Measurements from ENCODE around the gene RBM28.

The RBM28 gene

DNA sequence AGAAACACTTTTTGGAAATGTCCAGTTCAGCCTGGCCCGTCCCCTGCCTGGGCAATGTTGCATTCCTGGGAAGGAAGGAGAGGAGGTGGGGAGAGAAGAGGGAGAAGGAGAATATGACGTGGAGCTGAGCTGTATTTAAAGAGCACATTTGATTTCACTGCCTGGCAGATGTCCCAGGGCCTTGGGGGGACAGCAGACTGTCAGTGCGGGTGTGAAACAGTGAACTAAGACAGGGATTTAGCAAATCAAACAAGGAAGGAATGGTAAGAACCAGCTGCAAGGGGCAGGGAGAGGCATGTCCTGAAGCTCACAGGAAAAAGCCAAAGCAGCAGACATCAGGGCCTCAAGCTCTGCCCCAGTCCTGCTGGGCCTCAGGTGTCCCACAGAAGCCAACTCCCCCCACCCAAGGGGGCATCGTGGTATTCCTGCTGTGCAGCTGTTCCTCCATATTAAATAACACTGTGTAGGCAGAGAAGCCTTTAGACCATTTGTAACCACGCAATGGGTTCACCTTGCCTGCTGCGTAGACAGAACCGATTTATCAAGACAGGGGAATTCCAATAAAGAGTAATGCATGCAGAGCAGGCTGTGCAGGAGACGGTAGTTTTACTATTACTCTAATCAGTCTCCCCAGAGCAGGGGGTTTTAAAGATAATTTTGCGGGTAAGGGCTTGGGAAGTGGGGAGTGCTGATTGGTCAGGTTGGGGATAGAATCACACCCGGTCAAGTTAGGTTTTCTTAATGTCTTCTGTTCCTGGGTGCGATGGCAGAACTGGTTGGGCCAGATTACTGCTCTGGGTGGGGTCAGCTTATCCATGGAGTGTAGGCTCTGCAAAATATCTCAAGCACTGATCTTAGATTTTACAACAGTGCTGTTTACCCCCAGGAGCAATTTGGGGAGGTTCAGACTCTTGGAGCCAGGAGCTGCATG lies 84.3 kb downstream of the RBM28 start:
- Histone ChIP-seq H3K4me3 (ENCODE audit: low read depth, low read length) (no peak overlapping the region), H3K27me3 (ENCODE audit: insufficient read depth, low read depth, severe bottlenecking) (no peaks in the 10 kb centered on the region), H3K27ac (peak overlapping the region; percentile 80), H3K9me3 (ENCODE audit: severe bottlenecking) (no peaks in the 10 kb centered on the region), H3K36me3 (no peaks in the 10 kb centered on the region)
- DNase-seq = peak; percentile 76
- TF ChIP-seq CTCF (IDR thresholded peaks at IDR 0.05; ENCODE audit: low read depth, low read length) = no peak

DNA sequence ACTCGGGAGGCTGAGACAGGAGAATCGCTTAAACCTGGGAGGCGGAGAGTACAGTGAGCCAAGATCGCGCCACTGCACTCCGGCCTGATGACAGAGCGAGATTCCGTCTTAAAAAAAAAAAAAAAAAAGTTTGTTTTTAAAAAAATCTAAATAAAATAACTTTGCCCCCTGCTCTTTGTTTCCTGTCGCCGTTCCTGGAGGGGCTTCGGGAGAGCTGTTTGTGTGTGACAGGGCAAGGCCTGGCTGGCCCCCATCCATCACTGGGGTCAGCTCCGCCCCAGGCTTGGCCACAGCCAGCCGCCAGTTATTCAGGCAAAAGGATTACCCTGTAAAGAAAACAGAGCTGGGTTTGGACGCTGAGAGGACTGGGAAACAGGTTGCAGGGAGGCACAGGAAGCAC lies 86.2 kb downstream of the RBM28 start:
- no peak for DNase-seq
- Histone ChIP-seq H3K4me3 (ENCODE audit: low read depth, low read length) (no peak overlapping the region), H3K27ac (no peak overlapping the region), H3K9me3 (ENCODE audit: severe bottlenecking) (no peaks in the 10 kb centered on the region), H3K27me3 (ENCODE audit: insufficient read depth, low read depth, severe bottlenecking) (no peaks in the 10 kb centered on the region), H3K36me3 (no peaks in the 10 kb centered on the region)
- no peak for TF ChIP-seq CTCF (IDR thresholded peaks at IDR 0.05; ENCODE audit: low read depth, low read length)

- no peak overlapping the region for H3K4me3 ChIP-seq (ENCODE audit: low read depth, low read length)
- no peak for DNase-seq
- no peaks in the 10 kb centered on the region for H3K36me3 ChIP-seq
- no peak for TF ChIP-seq CTCF (IDR thresholded peaks at IDR 0.05; ENCODE audit: low read depth, low read length)
- no peaks in the 10 kb centered on the region for H3K9me3 ChIP-seq (ENCODE audit: severe bottlenecking)
- H3K27me3 ChIP-seq (ENCODE audit: insufficient read depth, low read depth, severe bottlenecking) = no peaks in the 10 kb centered on the region
- H3K27ac ChIP-seq = no peak overlapping the region
Observed at GRCh38 chr7:128255271-128255670, 88.4 kb downstream of the RBM28 start.

GRCh38 chr7:128254470-128254869 lies 89.2 kb downstream of the RBM28 start:
- H3K27me3 ChIP-seq (ENCODE audit: insufficient read depth, low read depth, severe bottlenecking) = no peaks in the 10 kb centered on the region

DNA sequence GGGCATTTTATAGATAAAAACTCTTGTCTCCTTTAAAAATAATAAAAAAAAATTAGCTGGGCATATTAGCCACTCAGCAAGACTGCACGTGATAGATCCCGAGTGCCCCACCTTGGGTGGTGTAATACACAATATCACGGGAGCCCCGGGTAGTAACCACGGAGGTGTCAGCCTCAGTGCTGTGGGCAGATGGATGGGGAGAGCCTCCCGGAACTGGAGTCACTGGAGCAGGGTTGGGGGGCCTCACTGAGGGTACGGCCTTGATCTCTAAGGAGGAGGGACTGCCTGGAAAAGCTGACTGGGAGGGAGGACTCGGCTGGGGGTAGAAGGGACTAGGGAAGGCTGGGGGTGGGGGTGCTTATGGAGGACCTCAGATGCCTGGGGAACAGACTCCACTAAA lies 90.0 kb downstream of the RBM28 start:
- Histone ChIP-seq H3K9me3 (ENCODE audit: severe bottlenecking) (no peaks in the 10 kb centered on the region), H3K4me3 (ENCODE audit: low read depth, low read length) (no peak overlapping the region), H3K36me3 (no peaks in the 10 kb centered on the region), H3K27me3 (ENCODE audit: insufficient read depth, low read depth, severe bottlenecking) (no peaks in the 10 kb centered on the region), H3K27ac (no peak overlapping the region)
- no peak for TF ChIP-seq CTCF (IDR thresholded peaks at IDR 0.05; ENCODE audit: low read depth, low read length)
- DNase-seq = no peak

More at GRCh38 chr7:128254470-128254869, 89.2 kb downstream of the RBM28 start:
- TF ChIP-seq CTCF (IDR thresholded peaks at IDR 0.05; ENCODE audit: low read depth, low read length) = no peak
- Histone ChIP-seq H3K36me3 (no peaks in the 10 kb centered on the region), H3K4me3 (ENCODE audit: low read depth, low read length) (no peak overlapping the region), H3K27ac (no peak overlapping the region), H3K9me3 (ENCODE audit: severe bottlenecking) (no peaks in the 10 kb centered on the region)
- no peak for DNase-seq

Data from WERI-Rb-1 (cell line).